NCI-H2196 (cell line): ENCODE results near the gene PDCD7.
"Not testable (repeated sequence)": the region's sequence is repeated elsewhere in the genome, so short reads cannot be mapped to it uniquely, and the experiment has no call there.

Source experiments
- DNase-seq: peaks from one replicate; lab custom pipeline; 2025; ENCODE audit not compliant: unreplicated experiment; lab: John Stamatoyannopoulos, UW

PDCD7 gene

GRCh38 chr15:65133548-65134200 lies at the start of gene PDCD7:
TSS of gene PDCD7 (minus strand) at chr15:65133808. CDS start at chr15:65133781, 27 bp downstream.
- peak; percentile 80 for DNase-seq

- no peak for DNase-seq
These were observed 48.9 kb upstream of the PDCD7 start for GRCh38 chr15:65182538-65182937.

GRCh38 chr15:65181582-65182353 lies 48.2 kb upstream of the PDCD7 start:
- not testable (repeated sequence) for DNase-seq

GRCh38 chr15:65180167-65180566 lies 46.6 kb upstream of the PDCD7 start:
- no peak for DNase-seq

GRCh38 chr15:65177901-65178300 lies 44.3 kb upstream of the PDCD7 start:
- no peak for DNase-seq

GRCh38 chr15:65176056-65176455 lies 42.4 kb upstream of the PDCD7 start:
- no peak for DNase-seq

- DNase-seq, result no peak
These were observed 41.9 kb upstream of the PDCD7 start for GRCh38 chr15:65175511-65175910.

GRCh38 chr15:65174509-65174908 lies 40.9 kb upstream of the PDCD7 start:
- no peak for DNase-seq

- DNase-seq, result no peak
These were observed 38.9 kb upstream of the PDCD7 start for GRCh38 chr15:65172531-65172930.

- DNase-seq, result no peak
These were observed 37.8 kb upstream of the PDCD7 start for GRCh38 chr15:65171428-65171827.

GRCh38 chr15:65165875-65166274 lies 32.3 kb upstream of the PDCD7 start:
- no peak for DNase-seq

GRCh38 chr15:65164139-65164538 lies 30.5 kb upstream of the PDCD7 start:
- DNase-seq, result no peak

GRCh38 chr15:65163041-65163440 lies 29.4 kb upstream of the PDCD7 start:
- no peak for DNase-seq

- no peak for DNase-seq
These were observed 23.1 kb upstream of the PDCD7 start for GRCh38 chr15:65156692-65157091.

- no peak for DNase-seq
These were observed 21.1 kb upstream of the PDCD7 start for GRCh38 chr15:65154720-65155119.

GRCh38 chr15:65147902-65148301 lies 14.3 kb upstream of the PDCD7 start:
- no peak for DNase-seq

- DNase-seq, result no peak
These were observed 12.8 kb upstream of the PDCD7 start for GRCh38 chr15:65146438-65146837.

- not testable (repeated sequence) for DNase-seq
These were observed 5.0 kb upstream of the PDCD7 start for GRCh38 chr15:65138631-65139030.

- not testable (repeated sequence) for DNase-seq
These were observed 4.3 kb upstream of the PDCD7 start for GRCh38 chr15:65137893-65138292.

GRCh38 chr15:65137089-65137488 lies 3.5 kb upstream of the PDCD7 start:
- not testable (repeated sequence) for DNase-seq

GRCh38 chr15:65134538-65134937 lies 930 bp upstream of the PDCD7 start:
- no peak for DNase-seq

GRCh38 chr15:65132878-65133547 lies 595 bp downstream of the PDCD7 start:
- DNase-seq, result no peak
